ENCODE results near the gene HSD17B7.
"Not testable (repeated sequence)": the region's sequence is repeated elsewhere in the genome, so short reads cannot be mapped to it uniquely, and the experiment has no call there.

The HSD17B7 gene

GRCh38 chr1:162812357-162812756 is 21.9 kb downstream of the HSD17B7 start:
- DNase-seq, result not testable (repeated sequence)

GRCh38 chr1:162818136-162818535 is 27.6 kb downstream of the HSD17B7 start:
- DNase-seq, result not testable (repeated sequence)

DNA sequence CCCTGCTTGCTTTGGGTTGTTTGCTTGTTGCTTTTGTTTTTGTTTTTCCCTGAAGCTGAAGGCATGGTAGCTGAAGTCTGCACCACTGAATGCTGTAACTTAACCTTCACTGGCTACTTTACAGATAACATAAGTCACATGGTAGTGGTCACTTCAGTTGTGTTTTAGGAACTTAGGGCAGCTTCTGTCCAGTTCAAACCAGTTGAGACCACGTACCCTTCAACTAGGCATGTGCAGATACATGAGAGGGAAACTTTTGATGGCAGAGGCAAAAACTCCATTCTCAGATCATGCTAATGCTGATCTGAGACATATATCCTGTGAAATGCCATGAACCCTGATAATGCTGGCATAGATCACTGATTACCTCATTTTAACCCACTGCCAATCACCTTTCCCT is 28.2 kb downstream of the HSD17B7 start:
- DNase-seq, result not testable (repeated sequence)

DNA sequence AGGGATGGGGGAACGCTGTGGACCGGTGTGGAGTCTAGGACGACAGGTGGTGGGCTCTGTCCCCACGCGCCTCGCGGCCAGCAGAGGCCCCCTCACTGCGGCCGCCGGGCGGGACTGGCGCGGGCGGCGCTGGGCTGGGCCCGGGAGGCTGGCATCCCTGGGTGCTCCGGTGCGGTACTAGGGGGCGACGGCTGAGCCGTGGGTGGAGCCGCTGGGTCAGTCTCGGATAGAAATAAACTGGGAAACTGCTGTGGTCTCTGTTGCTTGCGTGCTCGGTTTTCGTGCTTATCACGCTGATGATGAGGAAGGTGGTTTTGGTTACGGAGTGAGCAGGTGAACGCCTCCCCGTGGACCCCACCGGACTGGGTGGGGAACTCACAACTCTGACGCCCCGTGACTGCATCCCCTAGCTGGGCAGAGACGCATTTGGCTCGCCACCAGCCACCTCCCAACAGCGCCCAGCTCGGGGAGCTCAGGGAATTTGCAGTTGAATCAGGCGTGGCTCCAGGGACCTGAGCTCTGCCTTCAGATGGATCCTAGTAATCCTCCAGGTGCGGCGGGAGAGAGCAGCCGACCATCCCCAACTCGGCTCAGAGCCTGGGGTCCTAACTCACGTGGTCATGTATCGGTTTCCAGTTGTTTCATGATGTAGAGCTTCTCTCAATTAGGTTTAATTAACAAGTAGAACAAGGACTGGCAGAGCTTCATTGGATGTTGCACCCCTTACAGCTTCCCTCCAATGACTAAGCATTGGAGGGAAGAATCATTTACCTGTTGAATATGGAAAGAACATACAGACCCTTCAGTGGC is 32.1 kb downstream of the HSD17B7 start:
- no peak for DNase-seq

DNA sequence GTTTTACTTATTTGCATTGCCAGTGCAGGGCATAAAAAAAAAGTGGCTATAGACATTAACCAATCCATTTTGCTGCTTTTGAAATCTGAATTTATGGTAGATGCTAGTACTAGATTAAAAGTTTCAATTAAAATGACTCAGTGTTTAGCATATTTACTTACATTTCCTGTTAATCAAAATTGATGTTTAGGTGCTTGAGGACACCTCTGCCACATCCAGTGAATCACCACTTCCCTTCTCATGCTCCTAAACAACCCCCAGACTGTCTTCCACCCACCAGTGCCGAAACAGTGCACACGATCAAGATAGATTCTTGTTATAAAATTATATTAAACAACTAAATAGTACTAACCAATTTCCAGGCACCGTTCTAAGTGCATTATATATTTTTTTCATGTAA is 32.7 kb downstream of the HSD17B7 start:
- peak; percentile 23 for DNase-seq

- DNase-seq, result no peak
Measured at GRCh38 chr1:162823771-162824525, 33.4 kb downstream of the HSD17B7 start.

DNA sequence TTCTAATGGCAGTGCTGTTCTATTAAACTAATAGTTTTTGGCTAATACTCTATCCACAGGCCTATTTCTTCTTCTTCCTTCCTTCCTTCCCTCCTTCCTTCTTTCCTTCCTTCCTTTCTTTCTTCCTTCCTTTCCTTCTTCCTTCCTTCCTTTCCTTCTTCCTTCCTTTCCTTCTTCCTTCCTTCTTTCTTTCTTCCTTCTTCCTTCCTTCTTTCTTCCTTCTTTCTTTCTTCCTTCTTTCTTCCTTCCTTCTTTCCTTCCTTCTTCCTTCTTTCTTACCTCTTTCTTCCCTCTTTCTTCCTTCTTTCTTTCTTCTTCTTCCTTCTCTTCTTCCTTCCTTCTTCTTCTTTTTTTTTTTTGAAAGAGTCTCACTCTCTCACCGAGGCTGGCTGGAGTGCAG is 38.8 kb downstream of the HSD17B7 start:
- no peak for DNase-seq

DNA sequence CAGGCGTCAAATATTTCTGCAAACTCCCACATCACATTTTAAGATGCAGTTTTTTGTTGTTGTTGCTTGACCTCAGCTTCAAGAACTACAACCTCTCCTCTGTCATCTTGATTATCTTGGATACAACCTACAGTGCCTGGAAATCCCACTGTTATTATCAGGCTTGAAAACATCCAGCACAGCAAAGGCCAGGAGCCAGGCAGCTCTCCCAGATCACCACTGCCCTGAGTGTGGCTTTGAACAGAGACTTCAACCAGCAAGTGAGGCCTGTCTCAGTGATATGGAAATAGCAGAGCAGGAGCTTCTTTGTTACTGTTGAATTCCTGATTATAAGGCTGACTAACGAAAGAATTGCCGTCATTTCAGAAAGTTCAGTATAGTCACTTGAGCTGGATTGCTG is 42.0 kb downstream of the HSD17B7 start:
- DNase-seq, result no peak

DNA sequence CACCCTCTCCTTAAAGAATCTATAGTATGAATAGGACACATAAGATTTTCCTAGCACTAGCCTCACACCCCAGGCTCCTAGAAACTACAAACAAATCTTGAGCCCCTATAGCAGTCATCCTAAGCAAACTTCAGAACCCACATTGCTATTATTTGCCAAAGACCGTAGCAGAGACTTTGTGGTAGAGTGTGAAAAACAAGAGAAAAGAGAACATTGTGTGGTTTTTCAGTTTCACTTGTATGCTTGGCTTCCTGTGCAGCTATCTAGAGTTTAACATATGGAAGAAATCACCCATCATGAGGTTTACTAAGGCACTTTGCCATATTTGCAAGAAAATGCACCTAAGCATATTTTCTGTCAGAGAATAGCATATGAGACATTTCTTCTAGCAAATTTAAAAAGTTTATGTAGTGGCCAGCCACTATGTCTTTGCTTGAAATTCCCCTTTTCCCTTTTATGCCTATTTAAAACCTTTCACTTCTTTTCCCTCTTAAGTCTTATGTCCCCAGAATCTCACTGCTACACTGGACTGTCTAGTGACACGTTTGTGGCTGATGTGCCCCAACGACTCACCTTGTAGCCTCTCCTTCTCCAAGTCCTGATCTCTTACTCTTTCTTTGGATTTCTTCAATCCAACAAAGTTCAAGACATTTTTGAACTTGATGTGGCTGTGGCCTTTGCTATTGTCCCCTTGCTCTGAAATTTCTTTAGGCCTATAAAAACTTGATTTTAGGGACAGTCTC is 44.8 kb downstream of the HSD17B7 start:
- DNase-seq, result no peak

- DNase-seq, result no peak
Measured at GRCh38 chr1:162838863-162839262, 48.4 kb downstream of the HSD17B7 start.

GRCh38 chr1:162840250-162840839 is 49.8 kb downstream of the HSD17B7 start:
- no peak for DNase-seq

GRCh38 chr1:162844153-162844552 is 53.7 kb downstream of the HSD17B7 start:
- DNase-seq, result no peak

GRCh38 chr1:162846256-162847212 is 56.0 kb downstream of the HSD17B7 start:
- DNase-seq, result no peak

DNA sequence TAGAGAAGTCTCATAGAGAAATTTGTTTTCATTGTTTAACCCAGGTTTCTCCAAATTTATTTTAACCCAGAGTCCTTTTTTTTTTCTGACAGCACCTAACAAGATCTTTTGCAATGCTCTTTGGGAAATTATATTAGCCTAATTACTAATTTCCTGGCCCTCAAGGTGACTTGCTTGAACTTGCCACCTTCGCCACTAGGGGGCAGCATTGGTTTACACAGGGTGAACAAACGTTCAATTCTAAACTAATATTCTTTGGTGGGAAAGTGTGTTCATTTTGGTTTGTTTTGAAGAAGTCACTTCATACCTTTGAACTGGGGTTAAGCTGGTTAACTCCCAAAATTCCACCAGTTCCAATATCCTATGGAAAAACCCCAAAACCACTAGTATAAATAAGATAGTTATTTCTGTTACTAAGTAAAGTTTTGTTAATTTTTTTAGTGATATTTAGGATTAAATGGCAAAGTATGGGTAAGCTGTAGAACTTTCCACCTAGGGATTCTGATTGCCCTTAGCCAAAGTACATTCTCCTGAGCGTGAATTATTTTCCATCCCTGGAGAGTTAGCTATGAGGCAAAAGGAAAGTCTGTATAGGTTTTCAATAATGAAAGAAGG is 57.4 kb downstream of the HSD17B7 start:
- peak; percentile 75 for DNase-seq

DNA sequence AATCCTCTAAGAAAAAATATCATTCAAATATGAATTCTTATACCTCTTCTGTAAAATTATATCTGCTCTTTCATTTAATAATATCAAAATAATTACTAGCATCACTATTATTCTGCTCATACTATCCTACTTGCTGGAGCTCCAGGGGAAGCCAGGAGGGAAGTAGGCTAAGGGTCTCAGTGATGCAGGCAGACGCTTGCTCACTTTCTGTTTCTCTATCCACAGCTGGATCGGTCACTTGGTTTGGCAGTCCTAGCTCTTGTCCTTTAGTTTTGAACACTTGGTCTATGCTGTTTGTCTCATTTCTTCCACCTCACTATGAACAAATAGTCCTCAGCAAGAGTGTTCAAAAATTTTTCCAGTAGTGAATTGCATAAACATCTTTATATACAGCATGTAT is 59.2 kb downstream of the HSD17B7 start:
- no peak for DNase-seq

- no peak for DNase-seq
Measured at GRCh38 chr1:162851341-162851740, 60.8 kb downstream of the HSD17B7 start.

DNA sequence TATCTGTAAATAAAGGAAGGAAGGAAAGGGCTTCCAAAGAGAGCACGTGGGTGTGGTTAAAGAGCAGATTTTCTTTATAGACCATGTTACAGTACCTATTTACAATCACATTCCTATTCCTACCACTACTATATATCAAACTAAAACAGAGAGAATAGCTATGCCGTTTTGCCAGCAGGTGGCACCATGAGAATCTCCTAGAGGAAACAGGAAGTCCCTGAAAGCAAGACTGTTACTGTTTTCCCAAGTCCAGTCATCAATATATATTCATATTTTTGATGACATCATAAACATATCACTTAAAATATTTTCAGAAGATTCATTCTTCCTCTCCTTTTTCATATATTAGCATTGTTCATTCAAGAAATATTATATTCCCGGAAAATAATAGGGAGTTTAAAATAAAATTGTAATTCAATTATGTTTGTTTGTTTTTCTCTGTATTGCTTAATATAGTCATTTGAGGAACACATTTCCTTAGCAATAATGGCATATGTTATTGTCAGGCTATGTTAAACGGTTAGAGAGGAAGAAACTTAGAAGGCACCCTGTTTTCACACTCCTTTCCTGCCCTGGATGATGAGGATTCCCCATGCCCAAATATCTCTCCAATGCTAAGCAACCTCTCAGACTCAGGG is 63.9 kb downstream of the HSD17B7 start:
- peak; percentile 52 for DNase-seq

DNA sequence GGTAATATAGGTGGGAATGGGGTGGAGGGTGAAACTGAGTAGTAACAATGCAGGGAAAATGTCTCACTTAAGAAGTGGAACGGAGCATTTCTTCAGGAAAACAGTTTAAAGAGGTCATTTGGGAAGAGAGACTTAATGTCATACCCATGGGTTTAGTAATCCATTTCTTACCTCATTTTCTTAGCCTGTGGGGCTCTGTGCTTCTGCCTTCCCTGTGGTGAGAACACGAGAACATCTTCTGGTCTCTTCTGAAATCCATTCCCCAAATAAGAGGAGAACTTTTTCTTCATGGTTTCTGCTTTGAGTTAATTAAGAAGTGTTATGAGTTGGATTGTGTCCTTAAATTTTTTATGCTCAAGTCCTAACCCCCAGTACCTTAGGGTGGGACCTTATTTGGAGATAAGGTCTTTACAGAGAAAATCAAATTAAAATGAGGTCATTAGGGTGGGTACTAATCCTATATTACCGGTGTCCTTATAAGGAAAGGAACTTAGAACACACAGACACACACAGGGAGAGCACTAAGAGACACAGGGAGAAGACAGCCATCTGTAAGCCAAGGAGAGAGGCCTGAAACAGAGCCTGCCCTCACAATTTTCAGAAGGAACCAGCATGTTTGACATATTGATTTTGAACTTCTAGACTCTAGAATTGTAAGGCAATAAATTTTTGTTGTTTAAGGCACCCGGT is 65.1 kb downstream of the HSD17B7 start:
- no peak for DNase-seq

GRCh38 chr1:162856260-162856659 is 65.8 kb downstream of the HSD17B7 start:
- no peak for DNase-seq

- no peak for DNase-seq
Measured at GRCh38 chr1:162857850-162858249, 67.3 kb downstream of the HSD17B7 start.

All from CD4-positive, alpha-beta T cell treated with Interleukin-4 for 4 hours (primary cell).